ENCODE results near the gene TELO2. TPM values are rescaled to one million over a fixed set of nuclear protein-coding genes. Genes with fewer than 3 reads are reported as not detected.

The TELO2 gene
- total RNA-seq, 1 donor from 2014 or later, result 77.2 TPM

DNA sequence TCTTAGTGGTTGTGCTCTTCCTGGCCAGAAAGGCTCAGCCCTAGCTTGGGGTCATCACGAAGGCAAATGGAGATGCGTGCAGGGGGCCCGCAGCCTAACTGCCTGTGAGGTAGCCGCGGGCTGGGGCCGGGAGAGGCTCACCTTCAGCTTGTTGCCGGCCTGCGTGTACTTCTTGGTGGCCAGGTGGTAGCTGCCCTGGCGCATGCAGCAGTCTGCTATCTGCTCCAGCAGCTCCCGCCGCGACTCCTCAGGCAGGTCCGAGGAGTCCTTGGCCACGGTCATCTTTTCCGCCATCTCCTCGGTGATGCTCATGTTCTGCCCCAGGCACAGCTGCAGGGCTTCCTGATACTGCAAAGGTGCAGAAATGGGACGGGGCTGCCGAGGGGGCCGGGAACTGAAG is 27.3 kb downstream of the TELO2 start:
- Mint-ChIP-seq H3K27me3 (no peaks in the 10 kb centered on the region), H3K4me3 (ENCODE audit: low read depth) (no peak overlapping the region), H3K9me3 (ENCODE audit: low read depth) (no peaks in the 10 kb centered on the region), H3K27ac (no peak overlapping the region), H3K4me1 (ENCODE audit: low read depth) (no peaks in the 10 kb centered on the region), H3K36me3 (ENCODE audit: insufficient read depth) (peaks cover 12% of the 10 kb centered on the region)
- TF ChIP-seq, protein P1, sequence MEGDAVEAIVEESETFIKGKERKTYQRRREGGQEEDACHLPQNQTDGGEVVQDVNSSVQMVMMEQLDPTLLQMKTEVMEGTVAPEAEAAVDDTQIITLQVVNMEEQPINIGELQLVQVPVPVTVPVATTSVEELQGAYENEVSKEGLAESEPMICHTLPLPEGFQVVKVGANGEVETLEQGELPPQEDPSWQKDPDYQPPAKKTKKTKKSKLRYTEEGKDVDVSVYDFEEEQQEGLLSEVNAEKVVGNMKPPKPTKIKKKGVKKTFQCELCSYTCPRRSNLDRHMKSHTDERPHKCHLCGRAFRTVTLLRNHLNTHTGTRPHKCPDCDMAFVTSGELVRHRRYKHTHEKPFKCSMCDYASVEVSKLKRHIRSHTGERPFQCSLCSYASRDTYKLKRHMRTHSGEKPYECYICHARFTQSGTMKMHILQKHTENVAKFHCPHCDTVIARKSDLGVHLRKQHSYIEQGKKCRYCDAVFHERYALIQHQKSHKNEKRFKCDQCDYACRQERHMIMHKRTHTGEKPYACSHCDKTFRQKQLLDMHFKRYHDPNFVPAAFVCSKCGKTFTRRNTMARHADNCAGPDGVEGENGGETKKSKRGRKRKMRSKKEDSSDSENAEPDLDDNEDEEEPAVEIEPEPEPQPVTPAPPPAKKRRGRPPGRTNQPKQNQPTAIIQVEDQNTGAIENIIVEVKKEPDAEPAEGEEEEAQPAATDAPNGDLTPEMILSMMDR (IDR thresholded peaks at IDR 0.05; ENCODE audit: unreplicated experiment), result no peak
- DNase-seq (ENCODE audit: low spot score, unreplicated experiment), result no peak

DNA sequence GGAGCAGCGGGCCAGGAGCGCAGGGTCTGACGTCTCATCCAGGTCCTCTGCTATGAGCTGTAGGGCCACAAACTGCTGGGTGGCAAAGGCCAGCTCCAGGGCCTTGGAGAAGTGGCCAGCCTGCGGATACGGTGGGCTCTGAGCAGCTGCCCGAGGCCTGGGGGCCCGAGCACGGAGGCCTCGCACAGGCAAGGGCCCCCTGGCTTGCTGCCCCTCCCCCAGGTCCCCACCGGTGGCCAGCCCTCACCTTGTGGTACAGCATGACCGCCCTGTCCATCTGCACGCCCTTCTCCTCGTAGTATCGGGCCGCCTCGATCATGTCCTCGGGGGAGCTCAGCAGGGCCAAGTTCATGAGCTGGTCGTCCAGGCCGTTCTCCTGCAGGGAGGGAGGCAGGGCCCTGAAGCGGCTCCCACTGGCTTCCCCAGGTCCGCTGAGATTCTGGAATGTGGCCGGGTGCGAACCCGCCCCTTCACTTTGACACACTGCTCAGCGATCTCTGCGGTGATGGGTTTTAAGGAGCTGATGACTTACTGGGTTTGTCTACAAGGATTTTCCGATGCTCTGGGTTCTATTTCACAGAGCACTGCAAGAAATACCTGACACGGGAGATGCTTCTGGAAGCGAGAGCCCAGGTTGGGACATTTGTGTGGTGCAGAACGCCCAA is 30.6 kb downstream of the TELO2 start:
- Mint-ChIP-seq H3K27me3 (no peaks in the 10 kb centered on the region), H3K4me1 (ENCODE audit: low read depth) (no peaks in the 10 kb centered on the region), H3K27ac (no peak overlapping the region), H3K9me3 (ENCODE audit: low read depth) (no peaks in the 10 kb centered on the region), H3K36me3 (ENCODE audit: insufficient read depth) (peaks cover 3% of the 10 kb centered on the region), H3K4me3 (ENCODE audit: low read depth) (no peak overlapping the region)
- TF ChIP-seq, protein P1 (IDR thresholded peaks at IDR 0.05; ENCODE audit: unreplicated experiment), result no peak
- DNase-seq (ENCODE audit: low spot score, unreplicated experiment), result no peak

DNA sequence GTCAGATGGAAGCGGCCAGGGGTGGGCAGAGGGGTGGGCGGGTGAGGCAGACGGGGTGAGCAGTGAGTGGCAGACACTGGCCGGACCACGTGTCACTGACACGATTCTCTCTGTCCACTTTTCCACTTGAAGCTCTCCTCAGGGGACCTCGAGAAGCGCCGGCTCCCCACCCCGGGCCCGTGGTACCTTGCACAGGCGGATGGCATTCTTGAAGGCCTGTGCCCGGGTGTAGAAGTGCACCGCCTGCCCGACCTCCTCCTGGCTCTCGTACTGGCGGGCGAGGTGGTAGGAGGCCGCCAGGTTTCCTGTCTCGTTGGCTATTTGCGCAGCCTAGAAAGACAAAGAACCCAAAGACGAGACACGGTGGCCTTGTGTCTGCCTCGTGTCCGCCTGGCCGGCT is 31.2 kb downstream of the TELO2 start:
- Mint-ChIP-seq H3K4me1 (ENCODE audit: low read depth) (no peaks in the 10 kb centered on the region), H3K27ac (no peak overlapping the region), H3K9me3 (ENCODE audit: low read depth) (no peaks in the 10 kb centered on the region), H3K36me3 (ENCODE audit: insufficient read depth) (no peaks in the 10 kb centered on the region), H3K27me3 (no peaks in the 10 kb centered on the region), H3K4me3 (ENCODE audit: low read depth) (no peak overlapping the region)
- DNase-seq (ENCODE audit: low spot score, unreplicated experiment), result no peak
- TF ChIP-seq, protein P1 (IDR thresholded peaks at IDR 0.05; ENCODE audit: unreplicated experiment), result no peak

DNA sequence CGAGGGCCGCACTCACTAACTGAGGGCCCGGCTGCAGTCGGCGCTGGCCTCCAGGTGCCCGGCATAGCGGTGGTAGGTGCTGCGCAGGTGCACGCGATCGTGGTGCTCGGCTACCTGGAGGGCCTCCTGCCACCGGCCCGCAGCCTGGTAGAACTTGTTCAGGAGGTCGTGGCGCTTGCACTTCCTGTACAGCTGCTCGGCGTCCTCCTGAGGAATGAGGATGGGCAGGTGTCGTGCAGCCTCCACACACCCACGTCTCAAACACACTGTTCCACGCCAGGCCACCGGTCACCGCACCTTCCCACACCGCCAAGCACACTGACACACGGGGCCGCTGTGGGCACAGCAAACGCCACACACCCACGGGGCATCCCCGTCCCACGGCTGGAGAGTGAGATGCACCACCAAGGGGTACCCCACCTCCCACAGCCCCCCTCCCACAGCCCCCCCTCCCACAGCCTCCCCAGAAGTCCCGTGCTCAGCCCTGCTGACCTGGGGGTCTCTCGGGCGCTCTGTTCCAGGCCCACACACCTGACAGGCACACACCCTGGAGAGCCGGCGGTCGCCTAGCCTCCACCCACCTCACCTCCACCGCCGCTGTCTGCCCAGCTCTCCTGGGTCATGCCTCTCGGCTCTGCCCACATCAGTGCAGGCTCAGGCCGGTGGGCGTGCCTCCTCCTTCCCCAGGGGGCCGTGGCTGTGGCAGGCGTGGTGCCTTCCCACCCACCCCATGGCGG is 32.9 kb downstream of the TELO2 start:
- DNase-seq (ENCODE audit: low spot score, unreplicated experiment), result no peak
- no peak overlapping the region for H3K27ac Mint-ChIP-seq
- TF ChIP-seq, protein P1 (IDR thresholded peaks at IDR 0.05; ENCODE audit: unreplicated experiment), result no peak
- no peak overlapping the region for H3K4me3 Mint-ChIP-seq (ENCODE audit: low read depth)
- no peaks in the 10 kb centered on the region for H3K36me3 Mint-ChIP-seq (ENCODE audit: insufficient read depth)
- H3K9me3 Mint-ChIP-seq (ENCODE audit: low read depth), result no peaks in the 10 kb centered on the region
- H3K4me1 Mint-ChIP-seq (ENCODE audit: low read depth), result no peaks in the 10 kb centered on the region
- no peaks in the 10 kb centered on the region for H3K27me3 Mint-ChIP-seq

DNA sequence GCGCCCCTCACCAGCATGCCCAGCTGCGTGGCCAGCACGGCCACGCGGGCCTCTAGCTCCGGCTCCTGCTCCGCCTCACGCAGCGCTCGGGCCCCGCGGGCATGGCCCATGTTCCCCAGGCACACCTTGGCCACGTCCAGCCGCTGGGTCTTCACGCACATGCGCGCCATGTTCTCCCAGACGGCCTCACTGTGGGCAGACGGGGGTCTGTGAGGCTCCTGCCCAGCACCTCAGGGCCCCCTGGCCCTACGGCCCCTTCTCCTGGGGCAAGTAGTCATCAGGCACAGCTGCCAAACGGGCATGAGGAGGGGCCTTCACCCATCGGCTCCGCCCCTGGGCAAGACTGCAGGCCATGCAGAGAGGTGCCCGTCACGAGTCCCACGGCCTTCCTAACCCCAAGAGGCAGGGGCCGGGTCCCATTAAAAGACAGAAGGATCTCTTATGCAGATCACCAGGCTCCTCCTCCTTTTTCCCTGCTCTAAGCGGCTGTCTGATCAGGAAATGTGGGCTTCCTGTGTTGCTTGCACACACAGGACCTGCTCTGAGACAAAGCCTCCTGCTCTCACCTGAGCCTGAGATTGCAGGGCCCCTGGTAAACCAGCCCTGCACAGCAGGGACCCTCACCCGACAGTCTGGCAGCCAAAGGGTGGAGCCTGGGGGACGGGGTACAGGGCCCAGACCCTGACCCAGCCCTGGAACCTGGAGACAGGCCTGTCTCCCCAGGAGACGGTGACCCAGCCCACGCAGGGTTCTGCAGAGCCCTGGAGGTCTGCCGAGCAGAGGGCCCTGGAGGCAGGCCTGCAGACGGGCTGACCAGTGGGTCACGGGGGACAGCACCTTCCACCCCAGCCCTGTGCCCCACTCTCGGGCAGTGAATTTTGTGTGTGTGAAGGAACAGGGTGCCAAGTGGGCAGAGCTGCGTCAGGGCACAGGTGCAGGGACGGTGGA is 33.7 kb downstream of the TELO2 start:
- no peak overlapping the region for H3K27ac Mint-ChIP-seq
- no peaks in the 10 kb centered on the region for H3K36me3 Mint-ChIP-seq (ENCODE audit: insufficient read depth)
- H3K27me3 Mint-ChIP-seq, result no peaks in the 10 kb centered on the region
- TF ChIP-seq, protein P1 (IDR thresholded peaks at IDR 0.05; ENCODE audit: unreplicated experiment), result no peak
- DNase-seq (ENCODE audit: low spot score, unreplicated experiment), result no peak
- no peak overlapping the region for H3K4me3 Mint-ChIP-seq (ENCODE audit: low read depth)
- H3K9me3 Mint-ChIP-seq (ENCODE audit: low read depth), result no peaks in the 10 kb centered on the region
- no peaks in the 10 kb centered on the region for H3K4me1 Mint-ChIP-seq (ENCODE audit: low read depth)

Data from progenitor cell of endocrine pancreas (in vitro differentiated cells).